T-helper 2 cell treated with Interferon-gamma antibody and Interleukin-4, amounts not matched to agents 100 ng/mL and 5 ng/mL, for 36 hours (primary cell): ENCODE measurements around the gene HIP1. TPM values are rescaled to one million over a fixed set of nuclear protein-coding genes. Genes with fewer than 3 reads are reported as not detected.
"Not testable (repeated sequence)": the region's sequence is repeated elsewhere in the genome, so short reads cannot be mapped to it uniquely, and the experiment has no call there.

Experiments
- intact Hi-C: fragments of 100-400 bp; cut with micrococcal nuclease; formaldehyde crosslinking; loops from one replicate; pipeline ENCODE4 v1.15.1; 2023
- total RNA-seq: library from RNA; stranded (reverse); gene quantifications from 2 replicates; pipeline ENCODE4 v1.2.3, GENCODE V29; 2022

The HIP1 gene
- total RNA-seq, 1 donor from 2014 or later = 3.4 TPM

DNA sequence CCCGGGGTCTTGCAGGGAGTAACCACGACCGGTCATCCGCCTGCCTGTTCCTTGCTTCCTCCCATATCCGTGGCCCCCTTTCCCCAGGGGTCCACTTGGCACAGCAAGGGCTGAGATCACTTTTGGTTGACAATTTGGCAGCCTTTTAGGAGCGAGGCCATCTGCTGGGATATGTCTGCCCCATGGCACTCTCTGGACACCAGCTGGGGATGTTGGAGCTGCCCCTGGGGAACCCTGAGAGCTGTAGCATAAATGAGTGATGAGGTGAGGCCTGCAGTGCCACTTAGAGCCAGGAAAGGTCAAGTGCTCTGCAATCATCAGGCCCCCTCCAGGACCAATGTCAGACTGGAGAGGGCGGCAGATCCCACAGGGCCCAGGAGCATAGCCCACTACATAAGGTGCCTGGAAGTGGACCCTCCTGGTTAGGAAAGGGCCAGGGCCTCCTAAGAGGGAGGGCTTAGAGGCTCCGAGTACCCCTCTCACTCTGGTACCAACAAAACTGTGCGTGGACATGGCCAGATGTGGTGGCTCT lies 92.1 kb downstream of the HIP1 start:
- intact Hi-C loops = no loop called here

DNA sequence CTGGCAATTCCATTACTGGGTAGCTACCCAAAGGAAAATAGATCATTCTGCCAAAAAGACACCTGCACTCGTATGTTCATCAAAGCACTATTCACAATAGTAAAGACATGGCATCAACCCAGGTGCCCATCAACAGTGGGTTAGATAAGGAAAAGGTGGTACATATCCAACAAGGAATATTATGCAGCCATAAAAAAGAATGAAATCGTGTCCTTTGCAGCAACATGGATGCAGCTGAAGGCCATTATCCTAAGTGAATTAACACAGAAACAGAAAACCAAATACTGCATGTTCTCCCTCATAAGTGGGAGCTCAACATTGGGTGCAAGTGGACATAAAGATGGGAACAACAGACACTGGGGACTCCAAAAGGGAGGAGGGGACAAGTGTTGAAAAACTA lies 93.2 kb downstream of the HIP1 start:
- intact Hi-C loops = no loop called here

DNA sequence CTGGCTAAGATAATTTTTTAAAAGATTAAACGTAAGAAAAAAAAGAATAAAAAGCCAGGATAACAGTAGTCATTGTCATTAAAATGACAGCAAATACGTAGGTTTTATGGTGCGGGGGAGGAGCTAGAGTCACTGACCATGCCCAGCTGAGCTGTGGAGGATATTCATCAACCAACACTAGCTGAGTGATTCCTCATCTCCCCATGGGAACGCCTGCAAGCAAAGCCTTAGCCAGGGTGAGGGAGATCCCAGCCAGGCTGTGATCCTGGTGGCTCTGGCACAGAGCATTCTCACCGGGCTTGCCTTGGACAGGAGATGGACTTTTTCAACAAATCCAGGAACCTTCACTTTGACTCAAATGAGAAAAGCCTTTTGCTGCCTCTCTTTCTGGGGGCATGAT lies 94.2 kb downstream of the HIP1 start:
- intact Hi-C loops = no loop called here

DNA sequence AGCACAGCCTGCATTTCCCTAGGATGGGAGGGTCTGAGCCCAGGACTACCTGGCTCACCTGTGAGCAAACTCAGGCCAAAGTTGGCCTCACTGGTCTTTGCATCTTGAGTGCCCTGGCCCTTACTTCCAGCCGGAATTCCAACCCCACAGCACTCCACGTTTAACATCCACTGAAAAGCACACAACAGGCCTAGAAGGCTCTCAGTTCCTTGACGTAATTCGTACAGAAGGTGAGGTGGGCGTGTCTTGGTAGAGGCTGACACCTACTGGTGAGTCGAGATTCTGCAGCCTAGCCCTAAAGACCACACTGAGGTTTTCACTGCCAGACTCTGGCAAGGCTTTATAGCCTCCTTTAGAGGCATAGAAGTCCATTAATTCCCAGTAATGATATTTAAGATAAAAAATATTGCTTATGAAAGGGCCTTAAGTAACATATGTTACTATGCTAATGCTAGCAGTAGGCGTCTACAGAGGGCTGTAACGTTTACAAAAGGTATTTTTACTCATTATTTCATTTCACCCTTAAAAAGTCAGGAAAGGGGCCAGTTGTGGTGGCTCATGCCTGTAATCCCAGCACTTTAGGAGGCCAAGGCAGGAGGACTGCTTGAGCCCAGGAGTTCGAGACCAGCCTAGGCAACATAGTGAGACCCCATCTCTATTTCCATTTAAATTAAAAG lies 95.8 kb downstream of the HIP1 start:
- intact Hi-C loops = loop anchor here (1.0 kb wide), 1 partner anchor 115 kb away; no protein-coding TSS in a partner anchor

DNA sequence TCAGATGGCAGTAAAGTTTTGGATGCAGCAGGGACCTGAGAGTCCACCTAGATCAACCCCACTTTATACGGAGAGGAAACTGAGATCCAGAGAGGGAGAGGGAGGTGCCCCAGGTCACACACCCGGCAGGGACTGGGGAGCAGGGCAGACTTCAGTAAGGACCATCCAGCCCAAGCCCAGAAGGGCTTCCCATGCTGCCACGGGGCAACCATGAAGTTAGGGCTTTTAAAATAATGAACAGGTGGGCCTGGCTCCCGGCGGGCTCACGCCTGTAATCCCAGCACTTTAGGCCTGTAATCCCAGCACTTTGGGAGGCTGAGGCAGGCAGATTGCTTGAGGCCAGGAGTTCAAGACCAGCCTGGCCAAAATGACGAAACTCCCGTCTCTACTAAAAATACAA lies 98.5 kb downstream of the HIP1 start:
- intact Hi-C loops = no loop called here

DNA sequence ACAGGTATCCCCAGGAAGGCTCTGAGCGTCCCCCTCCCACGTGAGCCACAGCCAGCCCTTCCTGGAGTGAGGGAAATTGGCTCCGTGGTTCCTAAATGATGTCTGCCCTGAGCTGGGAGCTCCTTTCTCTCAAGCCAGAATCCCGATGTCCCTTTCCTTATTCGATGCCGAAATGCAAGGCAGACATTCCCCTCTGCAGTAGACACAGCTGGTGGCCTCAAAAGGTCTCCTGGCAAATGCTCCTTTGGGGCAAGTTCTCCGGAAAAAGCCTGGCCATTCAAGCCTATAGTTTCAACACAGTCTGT lies 98.9 kb downstream of the HIP1 start:
- intact Hi-C loops = no loop called here

DNA sequence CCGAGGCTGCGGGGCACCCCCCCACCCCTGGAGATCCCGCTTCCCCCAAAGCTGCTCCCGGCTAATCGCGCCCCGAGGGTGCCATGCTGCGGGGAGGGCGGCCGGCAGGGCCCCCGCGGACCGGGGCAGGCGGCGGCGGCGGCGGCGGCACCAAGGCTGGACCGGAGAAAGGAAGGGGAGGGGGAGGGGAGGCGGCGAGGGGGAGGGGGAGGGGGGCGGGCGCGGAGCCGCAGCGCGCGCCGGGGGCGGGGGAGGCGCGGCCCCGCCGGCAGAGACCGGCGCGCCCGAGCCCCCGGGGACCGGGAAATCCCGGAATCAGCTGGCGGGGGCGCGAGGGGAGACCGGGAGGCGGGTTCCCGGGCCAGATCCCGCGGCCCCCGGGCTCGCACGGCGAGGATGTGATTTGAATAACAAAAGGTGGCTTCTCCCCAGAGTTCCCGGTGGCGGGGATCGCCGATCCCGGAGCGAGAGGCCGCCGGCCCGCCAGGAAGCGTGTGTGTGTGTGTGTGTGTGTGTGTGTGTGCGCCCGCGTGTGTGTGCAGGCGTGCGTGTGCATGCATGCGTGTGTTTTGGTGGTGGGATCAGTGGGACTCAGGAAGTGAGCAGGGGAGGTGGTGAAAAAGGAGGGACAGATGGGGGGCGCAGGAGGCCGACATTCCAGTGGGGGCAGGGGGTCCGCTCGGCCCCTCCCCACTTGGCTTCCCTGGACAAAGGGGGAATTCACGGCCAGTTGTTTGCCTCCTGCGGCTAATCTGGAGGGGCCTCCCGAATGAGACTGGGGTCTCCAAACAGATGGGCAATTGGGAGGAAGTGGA lies 99.5 kb downstream of the HIP1 start:
- intact Hi-C loops = no loop called here

DNA sequence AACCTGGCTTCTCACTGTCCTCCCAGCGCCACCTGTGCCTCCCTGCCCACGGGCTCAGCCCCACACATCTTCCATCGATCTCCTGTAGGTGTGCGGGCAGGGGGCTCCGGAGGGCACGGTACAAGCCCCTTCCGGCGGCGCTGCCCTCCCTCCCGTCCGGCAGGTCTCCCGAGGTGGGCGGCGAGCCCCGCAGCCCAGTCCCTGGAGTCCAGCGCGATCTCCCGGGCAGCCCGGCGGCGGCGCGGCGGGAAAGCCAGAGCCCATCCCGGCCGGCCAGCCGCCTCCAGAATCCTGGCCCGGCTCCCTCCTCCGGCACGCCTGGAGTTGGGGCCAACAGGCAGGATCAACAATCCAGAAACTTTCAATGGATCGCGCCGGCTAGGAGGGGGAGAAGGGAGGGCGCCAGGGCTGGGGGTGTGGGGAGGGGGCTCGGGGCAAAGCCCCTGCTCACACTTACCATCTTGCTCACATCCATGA lies 100.1 kb downstream of the HIP1 start:
- intact Hi-C loops = no loop called here

DNA sequence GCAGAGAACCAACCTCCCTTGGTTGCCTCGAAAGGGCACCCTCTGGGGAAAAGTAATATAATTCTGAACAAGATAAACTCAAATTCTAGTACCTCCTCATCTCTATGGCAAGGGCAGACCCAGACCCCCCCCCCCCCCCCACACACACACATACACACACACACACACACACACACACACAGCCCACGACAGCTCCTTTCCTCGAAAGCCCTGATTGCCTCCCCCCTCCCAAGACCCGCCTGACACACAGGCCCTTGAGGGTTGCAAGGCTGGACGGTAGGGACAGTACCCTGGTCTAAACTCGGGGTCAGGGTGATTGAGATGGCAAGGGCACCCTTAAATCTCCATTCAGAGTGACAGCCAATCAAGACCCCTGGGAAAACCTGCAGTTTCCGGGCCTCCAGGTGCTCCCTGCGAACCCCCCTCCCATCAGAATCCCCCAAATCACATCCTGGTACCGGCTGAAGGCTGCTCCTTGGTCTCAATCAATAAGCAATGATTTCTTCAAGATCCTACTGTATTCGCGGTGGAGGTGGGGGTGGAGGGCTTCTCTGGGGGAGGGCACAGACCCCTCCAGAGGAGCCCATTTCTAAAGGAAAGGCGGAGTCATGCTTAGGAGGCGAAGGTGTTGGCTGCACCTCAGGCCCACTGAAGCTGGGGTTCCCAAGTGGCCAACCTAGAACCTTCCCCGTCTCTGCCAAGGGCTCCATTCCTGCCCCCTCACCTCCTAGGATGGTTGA lies 100.7 kb downstream of the HIP1 start:
- intact Hi-C loops = no loop called here

DNA sequence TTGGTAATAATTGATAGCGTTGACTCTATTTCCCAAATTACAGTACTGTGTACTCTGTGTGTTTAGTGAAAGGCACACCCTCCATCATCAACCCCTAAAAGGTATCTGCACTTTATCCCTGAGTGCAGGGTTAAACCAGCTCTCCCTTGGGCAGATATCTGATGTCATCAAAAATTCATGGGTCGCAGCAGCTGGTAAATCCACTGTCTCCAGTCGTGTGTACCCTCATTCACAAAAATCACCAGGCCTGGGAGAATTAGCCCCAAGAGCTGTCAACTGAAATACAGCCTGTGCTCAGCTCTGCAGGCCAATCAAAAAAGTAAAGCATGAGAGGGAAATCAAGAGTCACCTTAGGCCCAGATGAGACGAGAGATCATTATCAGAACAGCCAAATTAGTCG lies 103.7 kb downstream of the HIP1 start:
- intact Hi-C loops = no loop called here

DNA sequence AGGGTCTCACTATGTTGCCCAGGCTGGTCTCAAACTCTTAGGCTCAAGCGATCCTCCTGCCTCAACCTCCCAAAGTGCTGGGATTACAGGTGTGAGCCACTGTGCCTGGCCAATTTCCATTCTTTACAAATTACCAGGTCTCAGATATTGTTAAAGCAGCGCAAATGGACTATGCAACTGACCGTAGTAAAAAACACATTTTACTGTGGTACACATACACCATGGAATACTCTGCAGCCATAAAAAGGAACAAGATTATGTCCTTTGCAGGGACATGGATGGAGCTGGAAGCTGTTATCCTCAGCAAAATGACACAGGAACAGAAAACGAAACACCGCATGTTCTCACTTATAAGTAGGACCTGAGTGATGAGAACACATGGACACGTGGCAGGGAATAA lies 106.2 kb downstream of the HIP1 start:
- intact Hi-C loops = not testable (repeated sequence)

DNA sequence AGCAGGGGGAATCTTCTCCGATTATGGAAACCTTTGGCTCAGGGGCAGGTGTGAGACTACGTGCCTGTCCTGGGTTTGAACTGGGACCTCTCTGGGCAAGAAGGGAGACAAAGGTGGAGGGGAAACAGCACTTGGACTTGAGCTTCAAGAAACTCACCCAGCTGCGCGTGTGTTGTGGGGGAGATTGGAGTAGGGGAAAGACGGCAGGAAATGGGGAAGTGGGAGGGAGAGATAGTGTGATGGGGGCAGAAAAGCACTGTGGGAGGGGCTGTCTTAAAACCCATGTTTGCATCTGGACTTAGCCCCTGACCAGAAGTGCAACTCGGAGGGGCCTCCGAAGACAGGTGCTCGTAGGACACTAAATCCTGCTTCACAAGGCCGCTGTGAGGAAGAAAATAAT lies 107.0 kb downstream of the HIP1 start:
- intact Hi-C loops = no loop called here

DNA sequence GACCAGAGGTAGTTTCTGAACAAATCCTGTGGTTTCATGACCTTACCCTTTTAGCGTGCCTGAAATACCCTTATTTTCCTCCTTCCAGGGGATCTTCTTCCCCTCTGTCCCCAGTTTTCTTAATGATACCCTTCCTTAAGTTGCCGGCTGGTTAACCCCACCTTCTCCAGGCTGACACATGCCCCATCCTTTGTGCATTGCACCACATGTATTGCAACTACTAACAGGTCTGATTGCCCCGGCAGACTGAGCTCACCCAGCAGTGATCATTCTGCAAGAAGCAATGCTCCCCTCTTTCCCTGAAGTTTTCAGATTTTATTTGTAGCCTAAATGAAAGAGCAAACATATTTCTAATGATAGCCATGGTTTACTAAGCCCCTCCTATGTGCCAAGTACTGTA lies 108.2 kb downstream of the HIP1 start:
- intact Hi-C loops = no loop called here

DNA sequence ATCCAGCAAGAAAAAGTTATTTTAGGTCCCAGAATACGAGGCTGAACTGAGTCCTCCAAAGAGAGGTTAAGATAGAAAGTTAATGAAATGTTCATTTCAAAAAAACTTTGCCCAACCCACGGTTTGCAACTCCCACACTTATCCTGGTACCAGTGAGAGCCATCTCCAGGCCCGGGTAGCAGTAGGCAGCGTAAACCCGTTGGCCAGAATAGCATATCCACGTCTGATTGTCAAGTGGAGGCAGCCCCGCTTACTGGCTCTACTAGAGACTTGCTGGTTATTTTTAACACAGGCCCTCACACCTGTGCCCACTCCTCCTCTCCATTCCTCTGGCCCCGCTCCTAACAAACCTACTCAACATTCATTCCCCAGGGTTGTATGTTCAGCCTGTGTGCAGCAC lies 109.7 kb downstream of the HIP1 start:
- intact Hi-C loops = no loop called here

DNA sequence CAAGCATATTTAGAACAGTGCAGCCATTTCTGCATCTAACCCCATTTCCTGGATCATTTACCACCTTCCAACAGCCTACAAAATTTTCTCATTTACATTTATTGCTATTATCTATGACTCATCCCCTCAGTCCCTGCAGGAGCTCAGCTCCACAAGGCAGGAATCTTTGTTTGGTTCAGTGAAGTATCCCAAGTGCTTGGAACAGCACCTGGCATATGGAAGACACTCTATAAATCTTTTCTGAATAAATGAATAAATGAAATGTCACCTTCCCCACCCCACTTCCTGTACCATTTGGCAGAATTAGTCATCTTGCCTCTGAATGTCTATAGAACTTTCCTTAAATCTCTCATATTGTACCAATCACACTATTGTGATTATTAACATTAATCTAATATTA lies 110.7 kb downstream of the HIP1 start:
- intact Hi-C loops = no loop called here

DNA sequence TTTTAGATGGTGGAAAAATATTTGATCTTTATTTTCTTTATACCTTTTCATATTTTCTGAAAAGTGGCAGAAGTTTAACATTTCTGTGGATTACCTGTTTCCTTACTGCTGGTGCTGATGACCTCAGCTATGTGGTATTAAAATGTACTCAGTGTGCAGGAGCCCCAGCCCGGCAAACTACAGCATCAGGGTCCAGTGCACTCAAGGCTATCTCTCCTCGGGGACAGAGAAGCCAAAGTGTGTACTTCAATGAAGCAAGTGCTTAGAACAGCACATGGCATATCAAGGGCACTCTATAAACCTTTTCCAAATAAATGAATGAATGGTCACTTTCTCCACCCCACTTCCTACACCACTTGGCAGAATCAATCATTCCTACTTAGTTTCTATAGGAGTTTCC lies 111.8 kb downstream of the HIP1 start:
- intact Hi-C loops = no loop called here

DNA sequence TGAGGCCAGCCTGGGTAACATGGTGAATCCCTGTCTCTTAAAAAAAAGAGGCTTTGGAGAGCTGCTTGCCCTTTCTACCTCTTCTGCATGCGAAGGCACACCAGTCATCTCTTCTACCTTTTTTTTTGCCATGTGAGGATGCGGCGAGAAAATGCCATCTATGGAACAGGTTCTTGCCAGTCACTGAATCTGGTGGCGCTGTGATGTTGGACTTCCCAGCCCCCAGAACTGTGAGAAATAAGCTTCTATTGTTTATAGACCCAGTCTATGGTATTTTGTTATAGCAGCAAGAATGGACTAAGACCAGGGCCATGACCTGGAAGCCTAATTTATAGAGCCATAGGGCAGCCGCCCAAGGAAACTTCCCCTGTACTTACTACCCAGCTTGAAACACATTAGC lies 112.9 kb downstream of the HIP1 start:
- intact Hi-C loops = no loop called here

DNA sequence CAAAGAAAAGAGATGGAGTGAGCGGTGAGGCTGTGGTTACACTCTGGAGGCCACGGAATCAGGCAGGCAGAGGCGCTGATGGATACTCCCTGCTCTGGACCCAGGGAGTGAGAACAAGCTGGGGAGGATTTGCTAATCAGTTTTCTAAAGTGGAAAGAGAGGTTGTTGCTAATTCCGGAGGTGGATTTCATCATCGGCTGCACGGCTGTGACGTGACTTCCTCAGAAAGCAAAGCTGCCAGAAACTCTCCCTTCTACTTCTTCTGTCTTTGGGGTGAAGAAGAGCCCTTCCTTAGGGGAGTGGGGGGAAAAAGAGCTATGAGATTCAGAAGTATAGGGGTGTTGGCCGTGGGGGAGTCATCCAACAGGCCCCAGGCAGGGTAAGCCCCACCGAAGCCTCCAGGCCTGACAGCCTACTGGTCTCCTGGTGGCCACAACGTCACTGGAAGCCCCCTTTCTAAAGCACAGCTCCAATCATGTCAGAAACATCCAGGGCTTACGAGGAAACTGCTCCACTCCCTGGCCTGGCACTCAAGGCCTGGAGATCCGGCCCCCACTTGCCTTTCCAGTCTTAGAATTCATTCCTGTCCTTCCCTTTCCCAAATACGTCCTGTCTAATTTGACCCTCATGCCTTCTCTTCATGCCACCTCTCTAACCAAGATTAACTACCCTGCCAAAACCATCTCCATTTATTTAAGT lies 114.5 kb downstream of the HIP1 start:
- intact Hi-C loops = no loop called here

DNA sequence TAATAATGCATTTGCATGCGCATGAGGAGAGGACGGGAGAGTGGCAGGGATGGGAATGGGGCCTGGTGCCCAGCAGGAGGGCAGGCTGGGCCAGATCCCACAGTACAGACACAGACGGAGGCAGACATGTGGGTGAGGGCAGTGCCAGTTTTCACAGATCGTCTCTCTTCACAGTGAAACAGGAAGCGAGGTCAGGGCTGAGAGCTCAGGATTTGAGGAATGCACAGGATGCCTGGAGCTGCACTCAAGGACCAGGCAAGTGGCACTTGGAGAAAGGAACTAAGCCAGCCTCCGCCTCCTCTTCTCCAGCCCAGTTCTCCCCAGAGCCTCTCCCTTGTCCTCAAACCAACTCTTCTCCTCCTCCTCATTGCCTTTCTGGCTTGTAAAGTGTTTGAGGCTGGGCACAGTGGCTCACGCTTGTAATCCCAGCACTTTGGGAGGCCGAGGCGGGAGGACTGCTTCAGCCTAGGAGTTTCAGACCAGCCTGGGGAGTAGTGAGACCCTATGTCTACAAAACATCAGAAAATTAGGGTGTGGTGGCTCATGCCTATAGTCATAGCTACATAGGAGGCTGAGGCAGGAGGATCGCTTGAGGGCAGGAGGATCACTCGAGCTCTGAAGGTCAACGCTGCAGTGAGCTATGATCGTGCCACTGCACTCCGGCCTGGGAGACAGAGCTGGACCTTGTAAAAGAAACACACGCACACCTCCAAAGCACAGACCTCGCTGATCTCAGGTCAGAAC lies 115.2 kb downstream of the HIP1 start:
- intact Hi-C loops = no loop called here

DNA sequence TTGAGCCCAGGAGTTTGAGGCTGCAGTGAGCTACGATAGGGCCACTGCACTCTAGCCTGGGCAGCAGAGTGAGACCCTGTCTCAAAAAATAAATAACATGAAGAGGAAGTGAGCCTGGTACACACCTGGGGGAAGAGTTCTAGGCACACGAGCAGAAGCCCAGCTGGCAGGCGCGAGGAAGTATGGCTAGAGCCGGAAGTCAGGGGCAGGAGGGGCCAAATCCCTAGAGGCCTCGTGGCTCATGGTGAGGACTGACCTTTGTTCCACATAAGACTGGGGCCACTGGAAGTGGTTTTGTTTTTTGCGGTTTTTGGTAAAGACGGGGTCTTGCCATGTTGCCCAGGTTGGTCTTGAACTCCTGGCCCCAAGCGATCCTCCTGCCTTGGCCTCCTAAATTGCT lies 117.6 kb downstream of the HIP1 start:
- intact Hi-C loops = no loop called here

DNA sequence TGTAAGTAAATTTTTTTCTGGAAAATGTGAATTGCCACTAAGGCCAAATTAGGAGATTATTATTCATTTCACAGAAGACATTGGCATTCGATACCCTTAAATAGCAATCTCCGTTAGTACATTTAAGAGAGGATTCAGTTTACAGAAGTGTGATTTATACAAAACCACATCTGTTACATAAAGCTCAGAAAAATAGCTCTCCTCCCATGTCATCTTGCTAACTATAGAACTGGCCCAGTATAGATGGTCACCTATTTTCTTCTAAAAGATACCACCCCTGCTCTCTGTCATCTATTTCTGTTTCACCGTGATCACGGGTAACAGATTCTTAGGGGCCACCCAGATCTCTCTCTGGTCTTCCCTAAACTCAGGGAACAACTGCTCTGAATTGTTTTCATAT lies 119.1 kb downstream of the HIP1 start:
- intact Hi-C loops = no loop called here
